Upper lobe of right lung (tissue), 1 donor: Measurements from ENCODE around the gene SPSB1. TPM values are rescaled to one million over a fixed set of nuclear protein-coding genes. Genes with fewer than 3 reads are reported as not detected.
"Not testable (repeated sequence)": the region's sequence is repeated elsewhere in the genome, so short reads cannot be mapped to it uniquely, and the experiment has no call there.

Source experiments
- ATAC-seq: fragments of 200-7000 bp; cut with Tn5 transposase; one replicate; pipeline ENCODE4 v1.9.1; 2020; ENCODE audit warnings: mild to moderate bottlenecking, moderate library complexity
- DNase-seq: peaks from one replicate; pipeline ENCODE4 v3.0.0-alpha.2; 2020
- H3K27ac ChIP-seq: fragments of 200-600 bp; one replicate; pipeline ENCODE4 v1.8.0; 2022
- H3K27me3 ChIP-seq: fragments of 200-600 bp; one replicate; pipeline ENCODE4 v1.8.0; 2022; ENCODE audit warnings: mild to moderate bottlenecking
- H3K36me3 ChIP-seq: fragments of 200-600 bp; one replicate; pipeline ENCODE4 v1.8.0; 2022
- H3K4me1 ChIP-seq: fragments of 200-600 bp; one replicate; pipeline ENCODE4 v1.8.0; 2022
- H3K4me3 ChIP-seq: fragments of 200-600 bp; one replicate; pipeline ENCODE4 v1.8.0; 2022; ENCODE audit warnings: mild to moderate bottlenecking
- H3K9me3 ChIP-seq: fragments of 200-600 bp; one replicate; pipeline ENCODE4 v1.8.0; 2022
- intact Hi-C: fragments of 100-400 bp; cut with DNase I; formaldehyde crosslinking; loops from one replicate; pipeline ENCODE4 v1.11.0; 2022
- total RNA-seq: library from RNA; stranded (reverse); fragmentation: NEBNext Ultra II Directional; extraction: Animal tissue kit (Norgen Biotek cat#: 25700); gene quantifications from one replicate; pipeline ENCODE4 v1.2.1, GENCODE V29; 2021
- TF ChIP-seq, protein P1 (sequence below): fragments of 200-600 bp; IDR thresholded peaks from one replicate; pipeline ENCODE4 v1.8.0; 2022; ENCODE audit warnings: antibody characterized with exemption
- donor health status: DM: no; HTN: yes; CAD: no; lungs with severe emphysema.

The SPSB1 gene
- total RNA-seq, 1 donor from 2014 or later = 29.0 TPM

DNA sequence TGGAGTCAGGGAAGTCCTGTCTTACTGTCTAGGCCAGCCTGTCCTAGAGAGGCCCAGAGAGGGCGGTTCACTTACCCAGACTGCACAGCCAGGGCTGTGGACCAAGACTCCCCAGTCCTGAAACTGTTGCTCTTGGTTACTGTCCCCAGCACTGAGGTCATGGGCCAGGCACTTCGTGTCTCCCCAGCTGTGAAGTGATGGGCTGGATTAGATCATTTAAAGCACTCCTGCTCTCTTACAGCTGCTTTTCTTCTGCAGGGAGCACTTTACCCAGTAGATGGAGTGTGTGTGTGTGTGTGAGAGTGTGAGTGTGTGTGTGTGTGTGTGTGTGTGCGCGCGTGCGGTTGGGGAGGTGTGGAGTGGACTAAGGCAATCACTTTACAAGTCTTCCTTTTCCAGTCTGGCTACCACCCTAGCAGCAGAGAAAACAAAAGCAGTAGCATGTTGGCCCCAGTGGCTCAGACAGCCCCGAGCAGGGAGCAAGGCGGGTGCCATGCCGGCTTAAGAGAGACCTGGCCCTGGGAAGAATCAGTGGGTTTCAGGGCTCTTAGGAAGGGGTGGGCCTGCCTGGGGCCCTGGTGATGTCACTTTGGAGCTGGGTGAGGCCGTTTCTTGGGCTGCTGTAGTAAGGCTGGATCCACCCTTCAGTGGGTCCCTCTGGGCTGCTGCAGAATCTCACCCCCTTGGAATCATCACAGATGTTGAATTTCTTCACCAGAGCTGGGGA is 2.4 kb downstream of the SPSB1 start:
- TF ChIP-seq, protein P1, sequence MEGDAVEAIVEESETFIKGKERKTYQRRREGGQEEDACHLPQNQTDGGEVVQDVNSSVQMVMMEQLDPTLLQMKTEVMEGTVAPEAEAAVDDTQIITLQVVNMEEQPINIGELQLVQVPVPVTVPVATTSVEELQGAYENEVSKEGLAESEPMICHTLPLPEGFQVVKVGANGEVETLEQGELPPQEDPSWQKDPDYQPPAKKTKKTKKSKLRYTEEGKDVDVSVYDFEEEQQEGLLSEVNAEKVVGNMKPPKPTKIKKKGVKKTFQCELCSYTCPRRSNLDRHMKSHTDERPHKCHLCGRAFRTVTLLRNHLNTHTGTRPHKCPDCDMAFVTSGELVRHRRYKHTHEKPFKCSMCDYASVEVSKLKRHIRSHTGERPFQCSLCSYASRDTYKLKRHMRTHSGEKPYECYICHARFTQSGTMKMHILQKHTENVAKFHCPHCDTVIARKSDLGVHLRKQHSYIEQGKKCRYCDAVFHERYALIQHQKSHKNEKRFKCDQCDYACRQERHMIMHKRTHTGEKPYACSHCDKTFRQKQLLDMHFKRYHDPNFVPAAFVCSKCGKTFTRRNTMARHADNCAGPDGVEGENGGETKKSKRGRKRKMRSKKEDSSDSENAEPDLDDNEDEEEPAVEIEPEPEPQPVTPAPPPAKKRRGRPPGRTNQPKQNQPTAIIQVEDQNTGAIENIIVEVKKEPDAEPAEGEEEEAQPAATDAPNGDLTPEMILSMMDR = no peak
- intact Hi-C loops = loop anchor here (5.0 kb wide), 1 partner anchor 157 kb away; no protein-coding TSS in a partner anchor

DNA sequence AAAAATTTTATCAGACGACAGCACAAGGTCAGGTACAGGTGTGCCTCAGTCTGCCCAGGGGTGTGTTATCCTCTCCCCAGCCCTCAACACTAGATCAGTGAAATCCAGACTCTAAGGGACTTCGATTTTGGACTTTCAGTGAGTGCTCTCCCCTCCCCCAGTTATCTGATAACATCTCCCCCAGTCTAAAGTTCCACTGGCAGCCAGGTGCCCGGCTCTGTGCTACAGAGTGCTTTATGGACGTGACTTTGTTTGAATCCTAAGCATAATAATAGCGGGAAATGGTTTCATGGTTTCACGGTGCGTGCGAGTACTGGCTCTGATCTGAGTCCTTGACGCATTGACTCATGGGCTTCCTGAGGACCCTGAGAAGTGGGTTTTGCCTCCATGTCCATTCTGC is 3.2 kb downstream of the SPSB1 start:
- intact Hi-C loops = no loop called here
- H3K27me3 ChIP-seq = no peaks in the 10 kb centered on the region
- TF ChIP-seq, protein P1 = no peak
- DNase-seq (no peak), ATAC-seq (no peak)
- H3K4me1 ChIP-seq = peaks cover 38% of the 10 kb centered on the region
- no peak overlapping the region for H3K27ac ChIP-seq
- H3K4me3 ChIP-seq = no peak overlapping the region
- no peaks in the 10 kb centered on the region for H3K36me3 ChIP-seq
- H3K9me3 ChIP-seq = no peaks in the 10 kb centered on the region

More for the DNA sequence above, 2.4 kb downstream of the SPSB1 start:
- no peaks in the 10 kb centered on the region for H3K9me3 ChIP-seq
- peak; percentile 17 for ATAC-seq
- peaks cover 39% of the 10 kb centered on the region for H3K4me1 ChIP-seq
- H3K4me3 ChIP-seq = peak overlapping the region; percentile 87
- no peaks in the 10 kb centered on the region for H3K27me3 ChIP-seq
- no peak for DNase-seq
- no peaks in the 10 kb centered on the region for H3K36me3 ChIP-seq
- peak overlapping the region; percentile 86 for H3K27ac ChIP-seq

DNA sequence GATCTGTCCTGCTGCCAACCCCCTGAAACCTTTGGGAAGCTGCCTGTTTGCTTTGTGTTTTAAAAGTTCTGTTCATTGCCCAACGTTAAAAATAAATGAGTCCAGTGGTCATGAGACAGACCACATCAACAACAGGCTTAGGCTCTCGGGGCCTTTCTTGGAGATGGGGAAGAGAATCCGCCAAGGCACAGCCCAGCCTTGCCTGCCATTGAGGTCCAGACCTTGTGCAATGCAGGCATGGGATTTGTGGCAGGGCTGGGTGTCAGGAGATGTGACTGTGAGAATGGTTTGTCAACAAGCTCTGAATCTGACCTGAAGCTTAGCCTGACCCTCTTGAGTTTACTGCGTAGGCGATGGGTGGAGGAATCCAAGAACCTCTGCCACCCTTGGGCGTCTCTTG is 4.2 kb downstream of the SPSB1 start:
- no peak overlapping the region for H3K27ac ChIP-seq
- DNase-seq = no peak
- no peaks in the 10 kb centered on the region for H3K27me3 ChIP-seq
- H3K36me3 ChIP-seq = no peaks in the 10 kb centered on the region
- H3K9me3 ChIP-seq = no peaks in the 10 kb centered on the region
- ATAC-seq = no peak
- H3K4me3 ChIP-seq = no peak overlapping the region
- H3K4me1 ChIP-seq = peaks cover 37% of the 10 kb centered on the region
- TF ChIP-seq, protein P1 = no peak
- intact Hi-C loops = no loop called here

DNA sequence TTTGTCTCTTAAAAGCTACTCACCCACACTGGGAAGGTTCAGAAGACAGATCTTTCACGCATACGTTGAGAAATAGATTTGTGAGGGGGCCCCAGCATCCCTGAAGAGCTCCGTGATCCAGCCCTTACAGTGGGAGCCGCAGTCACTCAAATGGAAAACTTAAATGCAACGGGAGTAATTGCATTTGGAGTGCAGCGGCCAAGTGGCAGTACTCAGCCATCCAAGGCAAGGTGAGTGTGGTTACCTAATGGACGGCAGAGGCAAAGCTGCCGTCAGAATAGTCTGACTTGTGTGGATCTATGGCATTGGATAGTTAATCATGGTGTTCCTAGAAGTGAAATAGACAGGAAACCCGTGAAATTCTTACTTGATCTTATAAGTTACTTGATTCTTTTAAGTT is 5.1 kb downstream of the SPSB1 start:
- no peak for ATAC-seq
- H3K27ac ChIP-seq = no peak overlapping the region

DNA sequence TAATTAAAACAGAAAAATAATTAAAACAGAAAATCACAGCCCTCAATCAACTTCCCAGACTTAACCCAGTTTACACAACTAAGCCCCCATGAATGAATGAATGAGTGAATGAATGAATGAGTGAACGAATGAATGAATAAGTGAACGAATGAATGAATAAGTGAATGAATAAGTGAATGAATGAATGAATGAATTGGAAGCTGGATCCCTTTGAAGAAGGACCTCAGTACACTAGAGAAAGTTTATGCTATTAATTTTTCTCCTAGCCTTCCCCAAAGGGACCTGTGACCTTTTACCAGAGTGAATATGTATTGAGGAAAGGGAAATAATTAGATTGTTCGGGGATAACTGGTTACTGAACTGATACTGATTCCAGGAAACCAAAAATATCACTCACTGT is 5.6 kb downstream of the SPSB1 start:
- DNase-seq (no peak), ATAC-seq (no peak)
- H3K4me1 ChIP-seq = peaks cover 46% of the 10 kb centered on the region
- no peak overlapping the region for H3K27ac ChIP-seq
- H3K4me3 ChIP-seq = no peak overlapping the region
- no peaks in the 10 kb centered on the region for H3K27me3 ChIP-seq
- no peaks in the 10 kb centered on the region for H3K9me3 ChIP-seq
- TF ChIP-seq, protein P1 = no peak
- H3K36me3 ChIP-seq = no peaks in the 10 kb centered on the region
- intact Hi-C loops = no loop called here

More for the DNA sequence above, 5.1 kb downstream of the SPSB1 start:
- no peaks in the 10 kb centered on the region for H3K9me3 ChIP-seq
- intact Hi-C loops = no loop called here
- DNase-seq = no peak
- no peaks in the 10 kb centered on the region for H3K27me3 ChIP-seq
- peaks cover 42% of the 10 kb centered on the region for H3K4me1 ChIP-seq
- no peak overlapping the region for H3K4me3 ChIP-seq
- TF ChIP-seq, protein P1 = no peak
- H3K36me3 ChIP-seq = no peaks in the 10 kb centered on the region

DNA sequence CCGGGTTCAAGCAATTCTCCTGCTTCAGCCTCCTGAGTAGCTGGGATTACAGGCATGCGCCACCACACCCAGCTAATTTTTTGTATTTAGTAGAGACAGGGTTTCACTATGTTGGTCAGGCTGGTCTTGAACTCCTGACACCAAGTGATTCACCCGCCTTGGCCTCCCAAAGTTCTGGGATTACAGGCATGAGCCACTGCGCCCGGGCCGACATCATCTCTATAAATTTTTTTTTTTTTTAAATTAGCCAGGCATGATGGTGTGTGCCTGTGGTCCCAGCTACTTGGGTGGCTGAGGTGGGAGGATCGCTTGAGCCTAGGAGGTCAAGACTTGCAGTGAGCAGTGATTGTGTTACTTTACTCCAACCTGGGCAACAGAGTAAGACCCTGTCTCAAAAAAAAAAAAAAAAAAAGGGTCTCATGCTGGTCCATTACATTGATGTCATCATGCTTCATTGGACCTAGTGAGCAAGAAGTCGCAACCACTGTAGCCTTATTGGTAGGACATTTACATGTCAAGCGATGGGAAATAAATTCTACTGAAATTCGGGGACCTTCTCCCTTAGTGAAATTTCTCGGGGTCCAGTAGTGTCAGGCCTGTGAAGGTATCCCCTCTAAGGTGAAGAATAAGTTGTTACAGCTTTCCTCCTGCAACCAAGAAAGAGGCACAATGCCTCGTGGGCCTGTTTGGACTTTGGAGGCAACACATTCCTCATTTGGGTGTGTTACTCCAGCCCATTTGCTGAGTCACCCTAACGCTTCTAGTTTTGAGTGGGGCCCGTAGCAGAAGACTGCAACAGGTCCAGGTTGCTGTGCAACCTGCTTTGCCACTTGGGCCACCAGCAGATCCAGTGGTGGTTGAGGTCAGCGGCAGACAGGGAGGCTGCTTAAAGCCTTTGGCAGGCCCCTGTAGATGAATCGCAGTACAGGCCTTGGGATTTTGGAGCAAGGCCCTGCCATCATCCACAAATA is 7.2 kb downstream of the SPSB1 start:
- ATAC-seq (peak; percentile 72), DNase-seq (peak; percentile 81)
- peaks cover 56% of the 10 kb centered on the region for H3K4me1 ChIP-seq
- H3K36me3 ChIP-seq, H3K9me3 ChIP-seq, H3K4me3 ChIP-seq, intact Hi-C loops, H3K27me3 ChIP-seq: not testable (repeated sequence)
- peak overlapping the region; percentile 70 for H3K27ac ChIP-seq
